OCI-LY1 (cell line): Measurements from ENCODE around the gene FAM117B.

Source experiments
- CTCF ChIP-seq: fragments of 200-600 bp; sonication (generic), shearing (Covaris generic); IDR thresholded peaks from 2 replicates; pipeline ENCODE4 v1.5.1; 2017; ENCODE audit warnings: mild to moderate bottlenecking, antibody characterized with exemption, low read length, moderate library complexity, mixed read lengths
- EZH2 ChIP-seq: fragments of 200-600 bp; sonication (generic), shearing (Covaris generic); IDR thresholded peaks from 2 replicates; pipeline ENCODE4 v1.8.0; 2017; ENCODE audit warnings: borderline replicate concordance, mixed run types, mild to moderate bottlenecking, antibody characterized with exemption, low read length, moderate library complexity, mixed read lengths

GRCh38 chr2:202627042-202627441 is 7.7 kb upstream of the FAM117B start:
- TF ChIP-seq CTCF = no peak
- TF ChIP-seq EZH2 = no peak
